ENCODE results near the gene WWP2.
"Not testable (repeated sequence)": the region's sequence is repeated elsewhere in the genome, so short reads cannot be mapped to it uniquely, and the experiment has no call there.

DNA sequence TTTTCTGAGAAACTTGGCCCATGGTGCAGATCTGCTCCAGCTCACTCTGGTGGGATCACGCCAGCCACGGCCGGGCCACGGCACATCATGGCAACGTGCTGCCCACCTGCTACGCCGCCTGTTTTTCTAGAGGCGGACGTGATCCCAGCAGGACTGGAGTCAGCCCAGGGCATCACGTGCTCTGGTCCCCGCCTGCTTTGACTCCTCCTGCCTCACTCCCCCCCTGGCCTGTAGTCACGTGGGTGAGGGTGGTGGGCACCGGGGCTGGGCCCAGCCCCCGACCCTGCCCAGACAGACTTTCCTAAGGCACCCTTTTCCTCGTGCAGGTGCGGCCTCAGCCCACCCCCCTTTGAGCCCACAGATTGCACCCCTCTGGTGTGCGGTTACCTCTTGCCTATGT lies 188.3 kb downstream of the WWP2 start:
- TF ChIP-seq CTCF, EZH2phosphoT487 (IDR thresholded peaks at IDR 0.05): not testable (repeated sequence)
